Smooth muscle cell (in vitro differentiated cells): ENCODE results near the gene SH3BP5. TPM values are rescaled to one million over a fixed set of nuclear protein-coding genes. Genes with fewer than 3 reads are reported as not detected.

Experiments
- DNase-seq: peaks from one replicate; lab custom pipeline; 2025; ENCODE audit not compliant: unreplicated experiment; lab: John Stamatoyannopoulos, UW
- H2AFZ ChIP-seq: fragments of 200-600 bp; sonication (generic); 2 replicates; pipeline ENCODE4 v1.6.0; 2016; ENCODE audit warnings: antibody characterized with exemption, low read depth, mild to moderate bottlenecking
- H3F3A ChIP-seq: fragments of 200-600 bp; sonication (generic); 2 replicates; pipeline ENCODE4 v1.6.0; 2017; ENCODE audit warnings: antibody characterized with exemption, low read depth
- H3K27ac ChIP-seq: fragments of 200-600 bp; sonication (generic); 2 replicates; pipeline ENCODE4 v1.5.1; 2016; ENCODE audit warnings: low read depth, mild to moderate bottlenecking
- H3K27me3 ChIP-seq: fragments of 200-600 bp; sonication (generic); 2 replicates; pipeline ENCODE4 v1.6.1; 2016; ENCODE audit warnings: low read depth, mild to moderate bottlenecking
- H3K36me3 ChIP-seq: fragments of 200-600 bp; sonication (generic); 2 replicates; pipeline ENCODE4 v1.5.1; 2016; ENCODE audit warnings: low read depth
- H3K4me1 ChIP-seq: fragments of 200-600 bp; sonication (generic); 2 replicates; pipeline ENCODE4 v1.5.1; 2016; ENCODE audit warnings: low read depth
- H3K4me2 ChIP-seq: fragments of 200-600 bp; sonication (generic); 2 replicates; pipeline ENCODE4 v1.6.0; 2016; ENCODE audit warnings: mild to moderate bottlenecking
- H3K4me3 ChIP-seq: fragments of 200-600 bp; sonication (generic); 2 replicates; pipeline ENCODE4 v1.5.1; 2016; ENCODE audit warnings: mild to moderate bottlenecking
- H3K79me2 ChIP-seq: fragments of 200-600 bp; sonication (generic); 2 replicates; pipeline ENCODE4 v1.6.0; 2016; ENCODE audit warnings: low read depth, mild to moderate bottlenecking
- H3K9ac ChIP-seq: fragments of 200-600 bp; sonication (generic); 2 replicates; pipeline ENCODE4 v1.6.0; 2016; ENCODE audit warnings: low read depth
- H3K9me3 ChIP-seq: fragments of 200-600 bp; sonication (generic); replicated peaks from 2 replicates; pipeline ENCODE4 v1.5.1; 2016; ENCODE audit warnings: low read depth
- H4K20me1 ChIP-seq: fragments of 200-600 bp; sonication (generic); 2 replicates; pipeline ENCODE4 v1.6.0; 2016; ENCODE audit warnings: low read depth
- WGBS: methylation state at CpG from one replicate; pipeline ENCODE4 v1.1.7; 2016; ENCODE audit warnings: low lambda C conversion rate; 5-methylcytosine and 5-hydroxymethylcytosine counted together
- polyA plus RNA-seq: library from polyadenylated mRNA; unstranded; fragments of >200 nt; fragmentation: Nextera tagmentation; extraction: Ambion mirVana; gene quantifications from 2 replicates; pipeline ENCODE4 v1.2.1, GENCODE V29; 2016
- total RNA-seq: library from RNA; depleted of rRNA; stranded (reverse); fragments of >200 nt; gene quantifications from 2 replicates; pipeline ENCODE4 v1.2.3, GENCODE V29; 2014
- TF ChIP-seq, protein P1 (sequence below): fragments of 200-600 bp; sonication (generic); IDR thresholded peaks from 2 replicates; pipeline ENCODE4 v1.5.1; 2017; ENCODE audit warnings: borderline replicate concordance, mild to moderate bottlenecking, antibody characterized with exemption; ENCODE audit not compliant: insufficient read depth, poor library complexity, severe bottlenecking

The SH3BP5 gene
- total and polyA plus RNA-seq, 2 experiments from 2014 or later = 10.7 to 12.7 TPM

DNA sequence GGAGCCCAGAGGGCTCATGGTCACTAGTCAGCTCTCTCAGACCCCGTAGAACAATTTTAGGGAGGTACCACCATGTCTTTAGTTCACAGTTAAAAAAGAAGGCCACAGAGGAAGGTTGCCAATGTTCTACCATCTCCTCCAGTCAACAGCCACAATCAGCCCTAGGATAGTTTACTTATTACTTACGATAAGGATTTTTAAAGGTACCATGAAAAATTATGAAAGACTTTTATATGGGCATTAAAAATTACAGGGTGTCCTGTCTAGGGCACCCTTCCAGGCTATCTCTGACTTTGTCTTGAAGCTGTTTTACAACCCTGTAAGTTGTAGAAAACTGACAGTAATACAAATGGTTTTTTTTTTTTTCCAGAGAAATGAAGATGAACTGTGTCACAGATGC is 68.5 kb downstream of the SH3BP5 start:
- Histone ChIP-seq H3K36me3 (no peaks in the 10 kb centered on the region), H3F3A (peaks cover 15% of the 10 kb centered on the region), H3K9me3 (no peaks in the 10 kb centered on the region), H2AFZ (no peak overlapping the region), H3K4me1 (no peaks in the 10 kb centered on the region), H4K20me1 (no peaks in the 10 kb centered on the region), H3K27me3 (no peaks in the 10 kb centered on the region), H3K79me2 (peaks cover 14% of the 10 kb centered on the region), H3K27ac (no peak overlapping the region), H3K4me3 (no peak overlapping the region), H3K4me2 (no peak overlapping the region), H3K9ac (peak overlapping the region; percentile 6)
- 92% methylated on average over 2 of the region's 2 CpGs for WGBS
- DNase-seq = no peak
- TF ChIP-seq, protein P1, sequence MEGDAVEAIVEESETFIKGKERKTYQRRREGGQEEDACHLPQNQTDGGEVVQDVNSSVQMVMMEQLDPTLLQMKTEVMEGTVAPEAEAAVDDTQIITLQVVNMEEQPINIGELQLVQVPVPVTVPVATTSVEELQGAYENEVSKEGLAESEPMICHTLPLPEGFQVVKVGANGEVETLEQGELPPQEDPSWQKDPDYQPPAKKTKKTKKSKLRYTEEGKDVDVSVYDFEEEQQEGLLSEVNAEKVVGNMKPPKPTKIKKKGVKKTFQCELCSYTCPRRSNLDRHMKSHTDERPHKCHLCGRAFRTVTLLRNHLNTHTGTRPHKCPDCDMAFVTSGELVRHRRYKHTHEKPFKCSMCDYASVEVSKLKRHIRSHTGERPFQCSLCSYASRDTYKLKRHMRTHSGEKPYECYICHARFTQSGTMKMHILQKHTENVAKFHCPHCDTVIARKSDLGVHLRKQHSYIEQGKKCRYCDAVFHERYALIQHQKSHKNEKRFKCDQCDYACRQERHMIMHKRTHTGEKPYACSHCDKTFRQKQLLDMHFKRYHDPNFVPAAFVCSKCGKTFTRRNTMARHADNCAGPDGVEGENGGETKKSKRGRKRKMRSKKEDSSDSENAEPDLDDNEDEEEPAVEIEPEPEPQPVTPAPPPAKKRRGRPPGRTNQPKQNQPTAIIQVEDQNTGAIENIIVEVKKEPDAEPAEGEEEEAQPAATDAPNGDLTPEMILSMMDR = no peak

DNA sequence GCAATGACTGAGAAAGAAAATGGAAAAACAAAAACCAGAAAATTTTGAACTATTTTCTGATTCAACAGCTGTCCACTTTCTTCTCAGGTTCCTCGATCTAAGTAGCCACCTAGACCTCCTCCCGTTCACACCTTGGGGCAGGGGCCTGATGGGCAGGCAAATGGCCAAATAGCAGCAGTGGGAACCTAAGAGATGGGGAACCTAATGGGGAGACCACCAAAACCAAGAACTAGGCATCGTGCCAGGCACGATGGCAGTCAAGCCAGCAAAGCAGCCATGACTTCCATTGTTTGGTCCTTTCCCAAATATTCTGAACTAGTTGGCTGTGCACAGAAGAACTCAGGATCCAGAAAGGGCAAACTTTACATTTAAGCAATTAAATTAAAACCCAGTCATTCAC is 69.3 kb downstream of the SH3BP5 start:
- Histone ChIP-seq H3K9ac (no peak overlapping the region), H3K4me3 (no peak overlapping the region), H2AFZ (no peak overlapping the region), H3K4me2 (no peak overlapping the region), H3K27me3 (no peaks in the 10 kb centered on the region), H3K9me3 (no peaks in the 10 kb centered on the region), H4K20me1 (no peaks in the 10 kb centered on the region), H3K79me2 (peaks cover 14% of the 10 kb centered on the region), H3K27ac (no peak overlapping the region), H3F3A (peaks cover 16% of the 10 kb centered on the region), H3K36me3 (no peaks in the 10 kb centered on the region), H3K4me1 (no peaks in the 10 kb centered on the region)
- no peak for DNase-seq
- TF ChIP-seq, protein P1 = no peak
- 97% methylated on average over 4 of the region's 4 CpGs for WGBS

DNA sequence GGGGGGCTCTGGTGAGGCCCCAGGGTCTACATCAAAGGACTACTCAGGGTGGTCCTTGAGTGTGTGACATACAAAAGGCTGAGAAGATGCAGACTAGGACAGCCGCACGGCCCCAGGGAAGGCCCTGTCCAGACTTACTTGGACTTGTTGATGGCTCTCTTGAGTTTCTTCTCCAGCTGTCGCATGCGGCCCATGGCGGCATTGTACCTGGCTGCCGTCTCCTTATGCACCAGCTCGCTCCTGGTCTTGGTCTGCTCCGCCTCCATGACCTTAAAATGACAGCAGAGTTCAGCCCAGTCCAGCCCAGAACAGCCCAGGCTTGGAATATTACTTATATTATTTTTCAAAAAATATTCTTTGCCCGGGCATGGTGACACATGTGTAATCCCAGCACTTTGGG is 70.4 kb downstream of the SH3BP5 start:
- Histone ChIP-seq H3K36me3 (no peaks in the 10 kb centered on the region), H3K9me3 (no peaks in the 10 kb centered on the region), H3F3A (peaks cover 19% of the 10 kb centered on the region), H3K27ac (no peak overlapping the region), H4K20me1 (no peaks in the 10 kb centered on the region), H2AFZ (no peak overlapping the region), H3K27me3 (no peaks in the 10 kb centered on the region), H3K4me3 (no peak overlapping the region), H3K4me2 (no peak overlapping the region), H3K4me1 (no peaks in the 10 kb centered on the region), H3K9ac (no peak overlapping the region), H3K79me2 (peaks cover 14% of the 10 kb centered on the region)
- 95% methylated on average over 9 of the region's 9 CpGs for WGBS
- TF ChIP-seq, protein P1 = no peak
- no peak for DNase-seq

DNA sequence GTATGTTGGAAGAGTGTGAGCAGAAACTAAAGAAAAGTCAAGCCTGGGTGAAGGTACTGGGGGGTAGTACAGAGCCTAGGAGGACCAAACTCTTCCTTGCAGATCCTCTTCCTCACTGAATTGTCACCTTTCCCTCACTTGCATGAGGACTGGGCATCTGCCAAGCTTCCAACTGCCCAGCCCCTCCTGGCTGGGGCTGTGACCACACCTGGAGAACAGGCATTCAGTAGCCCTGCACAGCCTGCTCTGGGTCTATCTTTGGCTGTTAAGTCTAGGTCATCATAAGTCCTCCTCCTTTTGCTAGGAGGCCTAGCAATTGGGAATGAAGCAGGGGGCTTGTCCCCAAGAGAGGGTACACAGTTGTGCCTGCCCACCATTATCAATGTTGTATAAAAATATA is 71.1 kb downstream of the SH3BP5 start:
- DNase-seq = no peak
- Histone ChIP-seq H3K36me3 (no peaks in the 10 kb centered on the region), H3K4me1 (no peaks in the 10 kb centered on the region), H3K4me2 (no peak overlapping the region), H3K79me2 (peaks cover 14% of the 10 kb centered on the region), H3F3A (peaks cover 23% of the 10 kb centered on the region), H3K27me3 (no peaks in the 10 kb centered on the region), H4K20me1 (no peaks in the 10 kb centered on the region), H3K27ac (no peak overlapping the region), H2AFZ (no peak overlapping the region), H3K4me3 (no peak overlapping the region), H3K9me3 (no peaks in the 10 kb centered on the region), H3K9ac (no peak overlapping the region)
- TF ChIP-seq, protein P1 = no peak
